HCT116 (cell line): ENCODE data around the gene PNLDC1. TPM values are rescaled to one million over a fixed set of nuclear protein-coding genes. Genes with fewer than 3 reads are reported as not detected.

ENCODE experiments used
- ATAC-seq: fragments of 200-7000 bp; cut with Tn5 transposase; 2 replicates; pipeline ENCODE4 v1.9.1; 2020; ENCODE audit warnings: mild to moderate bottlenecking, moderate library complexity
- BruUV-seq: library from RNA; stranded (reverse); fragments of 400-500 nt; replicated peaks from 2 replicates; lab custom pipeline; 2021; lab: Mats Ljungman, UMichigan
- CTCF ChIA-PET: fragments of 300-600 bp; sonication (Branson Sonifier 250); formaldehyde crosslinking; loops from one replicate; lab custom pipeline; 2021; ENCODE audit warnings: antibody characterized with exemption; lab: Charles Lee
- POLR2A ChIA-PET: fragments of 300-600, 350-600 bp; sonication (Branson Sonifier 250); formaldehyde crosslinking; loops from one replicate; lab custom pipeline; 2021; ENCODE audit warnings: antibody characterized with exemption; lab: Charles Lee
- RAD21 ChIA-PET, 2 experiments: fragments of 300-600 bp; sonication (Branson Sonifier 250); formaldehyde crosslinking; loops; one replicate each; lab custom pipeline; 2023; ENCODE audit warnings: low total read pairs in 2 of 2; ENCODE audit not compliant: uncharacterized antibody in 2 of 2, unreplicated experiment in 2 of 2, low non-redundant PET in 1 of 2; lab: Charles Lee
- DNase-seq: peaks from one replicate; pipeline ENCODE4 v3.0.0-alpha.2; 2010; ENCODE audit warnings: low read depth, low spot score
- H2AFZ ChIP-seq: fragments of 200-600 bp; shearing (Covaris generic), sonication (generic); 2 replicates; pipeline ENCODE4 v1.6.1; 2017; ENCODE audit warnings: low read depth, mixed run types, mixed read lengths, antibody characterized with exemption, low read length; ENCODE audit not compliant: poor library complexity, severe bottlenecking
- H3K27ac ChIP-seq: 2 replicates; pipeline ENCODE4 v1.5.1; 2012; ENCODE audit warnings: low read depth, low read length
- H3K27me3 ChIP-seq: fragments of 200-600 bp; sonication (generic); 2 replicates; pipeline ENCODE4 v1.6.1; 2016; ENCODE audit warnings: mixed run types, low read length, mixed read lengths; ENCODE audit not compliant: insufficient read depth
- H3K36me3 ChIP-seq, 2 experiments: fragments of 200-500 bp in 1 of 2; fragments of 200-600 bp in 1 of 2; sonication (Bioruptor generic) in 1 of 2; sonication (generic) in 1 of 2; 2 replicates each; pipeline versions ENCODE4 v1.5.1 to v1.6.1; 2014 to 2016; ENCODE audit warnings: low read length in 2 of 2, inconsistent platforms in 1 of 2, mixed read lengths in 1 of 2, mixed run types in 1 of 2; ENCODE audit not compliant: insufficient read depth in 2 of 2, control insufficient read depth in 1 of 2
- H3K4me1 ChIP-seq, 2 experiments: fragments of 200-600 bp in 1 of 2; sonication (generic) in 1 of 2; 2 replicates each; pipeline versions ENCODE4 v1.5.1 to v1.6.1; 2012 to 2017; ENCODE audit warnings: low read length in 2 of 2, inconsistent platforms in 1 of 2, mild to moderate bottlenecking in 1 of 2, mixed read lengths in 1 of 2, mixed run types in 1 of 2, moderate library complexity in 1 of 2; ENCODE audit not compliant: insufficient read depth in 2 of 2, control insufficient read depth in 1 of 2
- H3K4me2 ChIP-seq: fragments of 200-600 bp; sonication (generic); 2 replicates; pipeline ENCODE4 v1.6.1; 2017; ENCODE audit warnings: mixed run types, low read length, mixed read lengths
- H3K4me3 ChIP-seq, 2 experiments: fragments of 200-600 bp in 1 of 2; sonication (generic) in 1 of 2; replicated peaks in 1 of 2; 2 replicates each; pipeline ENCODE4 v1.5.1; 2011 to 2016; ENCODE audit warnings: low read length in 2 of 2, control low read depth in 1 of 2, low read depth in 1 of 2, mild to moderate bottlenecking in 1 of 2, mixed read lengths in 1 of 2, mixed run types in 1 of 2
- H3K79me2 ChIP-seq: fragments of 200-600 bp; sonication (generic); 2 replicates; pipeline ENCODE4 v1.6.1; 2017; ENCODE audit warnings: mild to moderate bottlenecking, mixed run types, low read length, moderate library complexity, mixed read lengths; ENCODE audit not compliant: insufficient read depth
- H3K9ac ChIP-seq: fragments of 200-600 bp; sonication (generic); 2 replicates; pipeline ENCODE4 v1.6.1; 2016; ENCODE audit warnings: low read length, mixed read lengths
- H3K9me2 ChIP-seq: fragments of 200-600 bp; sonication (generic), shearing (Covaris generic); 2 replicates; pipeline ENCODE4 v1.6.1; 2017; ENCODE audit warnings: mixed run types, mild to moderate bottlenecking, moderate library complexity; ENCODE audit not compliant: insufficient read depth
- H3K9me3 ChIP-seq, 2 experiments: fragments of 200-500 bp in 1 of 2; fragments of 200-600 bp in 1 of 2; sonication (Bioruptor generic) in 1 of 2; sonication (generic) in 1 of 2; 2 replicates each; pipeline ENCODE4 v1.6.1; 2014 to 2017; ENCODE audit warnings: low read length in 2 of 2, mixed read lengths in 2 of 2, inconsistent platforms in 1 of 2, low read depth in 1 of 2, mild to moderate bottlenecking in 1 of 2, mixed run types in 1 of 2, moderate library complexity in 1 of 2; ENCODE audit not compliant: control insufficient read depth in 1 of 2, insufficient read depth in 1 of 2
- H4K20me1 ChIP-seq: fragments of 200-600 bp; sonication (generic), shearing (Covaris generic); 2 replicates; pipeline ENCODE4 v1.6.1; 2017; ENCODE audit warnings: mixed run types, mild to moderate bottlenecking, moderate library complexity; ENCODE audit not compliant: insufficient read depth
- CBX3 ChIP-seq: IDR thresholded peaks from 2 replicates; pipeline ENCODE4 v1.6.1; 2012; ENCODE audit warnings: low read depth
- CEBPB ChIP-seq: IDR thresholded peaks from 2 replicates; pipeline ENCODE4 v1.6.1; 2012; ENCODE audit warnings: low read depth
- EGR1 ChIP-seq: IDR thresholded peaks from 2 replicates; pipeline ENCODE4 v1.6.1; 2012; ENCODE audit warnings: low read depth
- ELF1 ChIP-seq: IDR thresholded peaks from 2 replicates; pipeline ENCODE4 v1.6.1; 2012; ENCODE audit warnings: low read depth, borderline replicate concordance
- EZH2phosphoT487 ChIP-seq: fragments of 200-600 bp; IDR thresholded peaks from 2 replicates; pipeline ENCODE4 v1.6.1; 2018; ENCODE audit warnings: antibody characterized with exemption, borderline replicate concordance
- FOSL1 ChIP-seq: IDR thresholded peaks from 2 replicates; pipeline ENCODE4 v1.6.1; 2012; ENCODE audit warnings: low read depth
- JUND ChIP-seq: IDR thresholded peaks from 2 replicates; pipeline ENCODE4 v1.6.1; 2012
- POLR2A ChIP-seq: IDR thresholded peaks from 2 replicates; pipeline ENCODE4 v1.7.0; 2011; ENCODE audit warnings: borderline replicate concordance; ENCODE audit not compliant: insufficient read depth, insufficient read length; ENCODE audit errors: extremely low read depth
- POLR2AphosphoS5 ChIP-seq: IDR thresholded peaks from 2 replicates; pipeline ENCODE4 v1.6.1; 2011; ENCODE audit warnings: mild to moderate bottlenecking, low read depth, low read length, moderate library complexity
- SIN3A ChIP-seq: IDR thresholded peaks from 2 replicates; pipeline ENCODE4 v1.6.1; 2012; ENCODE audit warnings: low read depth
- SP1 ChIP-seq: IDR thresholded peaks from 2 replicates; pipeline ENCODE4 v1.6.1; 2012; ENCODE audit warnings: low read depth
- SRF ChIP-seq: IDR thresholded peaks from 2 replicates; pipeline ENCODE4 v1.6.1; 2012; ENCODE audit warnings: low read depth
- TCF7L2 ChIP-seq: IDR thresholded peaks from 2 replicates; pipeline ENCODE4 v1.7.0; 2011; ENCODE audit warnings: borderline replicate concordance, inconsistent platforms; ENCODE audit not compliant: insufficient read depth, insufficient read length; ENCODE audit errors: extremely low read depth
- YY1 ChIP-seq: IDR thresholded peaks from 2 replicates; pipeline ENCODE4 v1.6.1; 2011; ENCODE audit warnings: low read length, low read depth, moderate library complexity, mild to moderate bottlenecking; ENCODE audit not compliant: insufficient replicate concordance; ENCODE audit errors: extremely low read depth
- ZFX ChIP-seq: fragments of 450-650 bp; IDR thresholded peaks from 2 replicates; pipeline ENCODE4 v1.6.1; 2017
- intact Hi-C: fragments of 100-400 bp; cut with micrococcal nuclease; formaldehyde crosslinking; loops from 2 replicates; pipeline ENCODE4 v1.10.0; 2022
- total RNA-seq: library from RNA; stranded (reverse); gene quantifications from one replicate; pipeline ENCODE4 v1.2.1, GENCODE V29; 2021; ENCODE audit not compliant: unreplicated experiment
- TF ChIP-seq, protein P1 (sequence below), 3 experiments: fragments of 200-600 bp in 1 of 3; sonication (generic) in 1 of 3; IDR thresholded peaks in 2 of 3; conservative IDR thresholded peaks in 1 of 3; 2 replicates each; pipeline ENCODE4 v1.5.1; 2012 to 2017; ENCODE audit warnings: low read depth in 2 of 3, low read length in 2 of 3, antibody characterized with exemption in 1 of 3, borderline replicate concordance in 1 of 3, control low read depth in 1 of 3, mild to moderate bottlenecking in 1 of 3, mixed read lengths in 1 of 3, mixed run types in 1 of 3, moderate library complexity in 1 of 3; ENCODE audit not compliant: insufficient read depth in 1 of 3
- TF ChIP-seq, protein P2 (sequence below): IDR thresholded peaks from 2 replicates; pipeline ENCODE4 v1.6.1; 2012
- TF ChIP-seq, protein P3 (sequence below): IDR thresholded peaks from 2 replicates; pipeline ENCODE4 v1.6.1; 2011; ENCODE audit warnings: mild to moderate bottlenecking, low read length, moderate library complexity; ENCODE audit not compliant: insufficient replicate concordance; ENCODE audit errors: extremely low read depth
- TF ChIP-seq, protein P4 (sequence below): IDR thresholded peaks from 2 replicates; pipeline ENCODE4 v1.6.1; 2012

Gene PNLDC1
- total RNA-seq, 1 experiment from 2014 or later, result 0.37 TPM

DNA sequence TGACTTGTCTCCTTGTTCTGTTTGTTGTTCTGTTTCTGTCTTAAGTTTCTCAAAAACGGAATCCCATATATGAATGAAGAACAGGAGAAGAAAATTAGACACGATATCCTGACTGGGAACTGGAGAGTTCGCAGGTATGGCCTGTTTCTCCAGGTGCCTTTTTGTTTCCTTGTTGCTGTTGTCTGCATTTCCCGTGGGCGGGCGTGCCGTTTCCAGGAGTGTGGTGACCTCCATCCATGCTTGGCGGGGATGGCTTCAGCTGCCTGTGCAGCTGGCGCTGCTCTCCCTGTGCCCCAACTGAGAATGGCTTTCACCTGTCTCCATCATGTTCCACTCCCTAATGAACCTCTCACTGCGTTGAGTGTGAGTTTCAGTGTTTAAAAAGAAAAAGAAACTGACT lies 4.4 kb downstream of the PNLDC1 start (continued):
- TF ChIP-seq, protein P1, sequence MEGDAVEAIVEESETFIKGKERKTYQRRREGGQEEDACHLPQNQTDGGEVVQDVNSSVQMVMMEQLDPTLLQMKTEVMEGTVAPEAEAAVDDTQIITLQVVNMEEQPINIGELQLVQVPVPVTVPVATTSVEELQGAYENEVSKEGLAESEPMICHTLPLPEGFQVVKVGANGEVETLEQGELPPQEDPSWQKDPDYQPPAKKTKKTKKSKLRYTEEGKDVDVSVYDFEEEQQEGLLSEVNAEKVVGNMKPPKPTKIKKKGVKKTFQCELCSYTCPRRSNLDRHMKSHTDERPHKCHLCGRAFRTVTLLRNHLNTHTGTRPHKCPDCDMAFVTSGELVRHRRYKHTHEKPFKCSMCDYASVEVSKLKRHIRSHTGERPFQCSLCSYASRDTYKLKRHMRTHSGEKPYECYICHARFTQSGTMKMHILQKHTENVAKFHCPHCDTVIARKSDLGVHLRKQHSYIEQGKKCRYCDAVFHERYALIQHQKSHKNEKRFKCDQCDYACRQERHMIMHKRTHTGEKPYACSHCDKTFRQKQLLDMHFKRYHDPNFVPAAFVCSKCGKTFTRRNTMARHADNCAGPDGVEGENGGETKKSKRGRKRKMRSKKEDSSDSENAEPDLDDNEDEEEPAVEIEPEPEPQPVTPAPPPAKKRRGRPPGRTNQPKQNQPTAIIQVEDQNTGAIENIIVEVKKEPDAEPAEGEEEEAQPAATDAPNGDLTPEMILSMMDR (IDR thresholded peaks at IDR 0.05 in 2 of 3, conservative IDR thresholded peaks at IDR 0.05 in 1 of 3; ENCODE audit: borderline replicate concordance in 1 of 3, insufficient read depth in 1 of 3, low read depth in 2 of 3, low read length in 2 of 3), result no peak
- TF ChIP-seq SP1, result no peak

DNA sequence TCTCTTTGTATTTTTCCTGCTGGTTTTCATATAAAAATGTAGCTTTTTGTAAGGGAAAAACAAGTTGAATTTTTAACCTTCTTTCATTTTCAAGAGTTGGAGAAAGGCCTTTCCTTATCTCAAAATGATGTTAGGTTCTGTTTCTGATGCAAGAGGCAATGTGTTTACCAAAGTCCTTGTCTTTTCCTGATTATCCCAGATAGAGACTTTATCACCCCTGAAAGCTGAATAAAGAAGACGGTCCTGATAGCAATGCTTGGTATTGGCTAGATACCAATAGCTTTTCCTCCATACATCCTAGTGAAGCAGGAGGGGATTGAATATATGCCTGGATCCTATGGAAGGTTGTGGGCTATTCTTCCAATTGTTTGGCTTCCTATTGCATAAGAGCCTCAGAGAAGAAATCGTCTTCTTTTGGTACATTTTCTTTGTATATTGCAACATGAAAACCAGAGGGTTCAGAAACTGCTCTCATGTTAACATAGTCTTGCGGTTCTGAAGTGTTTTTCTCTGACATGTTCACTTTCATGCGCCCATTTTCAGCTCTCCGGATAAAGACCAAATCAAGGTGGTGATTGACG lies 5.5 kb downstream of the PNLDC1 start:
- ChIA-PET CTCF (no interaction called here), RAD21 (no interaction called here)
- ATAC-seq, result no peak
- TF ChIP-seq CBX3, result no peak
- TF ChIP-seq, protein P2, sequence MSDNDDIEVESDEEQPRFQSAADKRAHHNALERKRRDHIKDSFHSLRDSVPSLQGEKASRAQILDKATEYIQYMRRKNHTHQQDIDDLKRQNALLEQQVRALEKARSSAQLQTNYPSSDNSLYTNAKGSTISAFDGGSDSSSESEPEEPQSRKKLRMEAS, result no peak
- TF ChIP-seq SIN3A, result no peak
- TF ChIP-seq EGR1, result no peak
- TF ChIP-seq, protein P3, sequence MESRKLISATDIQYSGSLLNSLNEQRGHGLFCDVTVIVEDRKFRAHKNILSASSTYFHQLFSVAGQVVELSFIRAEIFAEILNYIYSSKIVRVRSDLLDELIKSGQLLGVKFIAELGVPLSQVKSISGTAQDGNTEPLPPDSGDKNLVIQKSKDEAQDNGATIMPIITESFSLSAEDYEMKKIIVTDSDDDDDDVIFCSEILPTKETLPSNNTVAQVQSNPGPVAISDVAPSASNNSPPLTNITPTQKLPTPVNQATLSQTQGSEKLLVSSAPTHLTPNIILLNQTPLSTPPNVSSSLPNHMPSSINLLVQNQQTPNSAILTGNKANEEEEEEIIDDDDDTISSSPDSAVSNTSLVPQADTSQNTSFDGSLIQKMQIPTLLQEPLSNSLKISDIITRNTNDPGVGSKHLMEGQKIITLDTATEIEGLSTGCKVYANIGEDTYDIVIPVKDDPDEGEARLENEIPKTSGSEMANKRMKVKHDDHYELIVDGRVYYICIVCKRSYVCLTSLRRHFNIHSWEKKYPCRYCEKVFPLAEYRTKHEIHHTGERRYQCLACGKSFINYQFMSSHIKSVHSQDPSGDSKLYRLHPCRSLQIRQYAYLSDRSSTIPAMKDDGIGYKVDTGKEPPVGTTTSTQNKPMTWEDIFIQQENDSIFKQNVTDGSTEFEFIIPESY, result no peak
- no peak for TF ChIP-seq ELF1
- no peak for TF ChIP-seq TCF7L2
- TF ChIP-seq POLR2A, result no peak
- TF ChIP-seq CEBPB, result no peak
- no peak for TF ChIP-seq EZH2phosphoT487
- TF ChIP-seq, protein P1 (IDR thresholded peaks at IDR 0.05 in 2 of 3, conservative IDR thresholded peaks at IDR 0.05 in 1 of 3; ENCODE audit: borderline replicate concordance in 1 of 3, insufficient read depth in 1 of 3, low read depth in 2 of 3, low read length in 2 of 3), result no peak
- TF ChIP-seq, protein P4, sequence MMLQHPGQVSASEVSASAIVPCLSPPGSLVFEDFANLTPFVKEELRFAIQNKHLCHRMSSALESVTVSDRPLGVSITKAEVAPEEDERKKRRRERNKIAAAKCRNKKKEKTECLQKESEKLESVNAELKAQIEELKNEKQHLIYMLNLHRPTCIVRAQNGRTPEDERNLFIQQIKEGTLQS, result no peak
- TF ChIP-seq YY1, result no peak
- no peak for TF ChIP-seq FOSL1
- TF ChIP-seq SRF, result no peak
- TF ChIP-seq SP1, result no peak
- TF ChIP-seq POLR2AphosphoS5, result no peak
- no peak for TF ChIP-seq ZFX
- TF ChIP-seq JUND, result no peak

More for the DNA sequence above, 5.5 kb downstream of the PNLDC1 start:
- Histone ChIP-seq H3K4me3 (no peak overlapping the region), H3K36me3 (no peaks in the 10 kb centered on the region), H4K20me1 (no peaks in the 10 kb centered on the region), H3K9ac (no peak overlapping the region), H3K9me2 (no peaks in the 10 kb centered on the region), H2AFZ (no peak overlapping the region), H3K4me1 (no peaks in the 10 kb centered on the region), H3K27me3 (no peaks in the 10 kb centered on the region), H3K9me3 (no peaks in the 10 kb centered on the region), H3K27ac (no peak overlapping the region), H3K79me2 (no peaks in the 10 kb centered on the region), H3K4me2 (no peak overlapping the region)
- no peak for DNase-seq
- intact Hi-C loops, result no loop called here
- no TSS peak for BruUV-seq
- POLR2A ChIA-PET, result interaction anchor here (1.3 kb wide), 1 partner anchor 16 kb away, joined by 5 read pairs; the partner anchor contains the start of gene MRPL18
